ENCODE measurements around the gene TET2.
A peak's percentile ranks its signal among the peaks of the same experiment; 100 is the strongest.

Gene TET2

DNA sequence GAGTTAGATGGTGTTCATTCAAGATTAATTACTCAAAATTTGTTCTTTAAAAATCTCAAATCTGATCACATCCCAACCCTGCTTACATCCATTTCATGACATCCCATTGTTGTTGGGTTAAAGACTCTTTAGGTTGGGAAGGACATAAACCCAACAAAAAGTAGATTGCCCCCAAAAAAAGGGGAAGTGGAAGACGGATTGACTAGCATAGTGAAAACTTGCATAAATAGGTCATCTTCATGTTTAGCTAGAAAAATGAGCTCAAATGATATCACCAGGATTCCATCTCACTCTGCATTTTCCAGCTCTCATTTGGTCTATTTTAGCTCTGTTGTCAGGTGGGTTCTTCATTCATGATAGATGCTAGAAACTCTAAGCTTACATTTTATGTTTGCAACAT, 18.5 kb upstream of the TET2 start:
- DNase-seq, result no peak
- TF ChIP-seq POLR2A (IDR thresholded peaks at IDR 0.05; ENCODE audit: low read length), result no peak
- no peak for TF ChIP-seq GATA1 (IDR thresholded peaks at IDR 0.05; ENCODE audit: low read depth, low read length)

DNA sequence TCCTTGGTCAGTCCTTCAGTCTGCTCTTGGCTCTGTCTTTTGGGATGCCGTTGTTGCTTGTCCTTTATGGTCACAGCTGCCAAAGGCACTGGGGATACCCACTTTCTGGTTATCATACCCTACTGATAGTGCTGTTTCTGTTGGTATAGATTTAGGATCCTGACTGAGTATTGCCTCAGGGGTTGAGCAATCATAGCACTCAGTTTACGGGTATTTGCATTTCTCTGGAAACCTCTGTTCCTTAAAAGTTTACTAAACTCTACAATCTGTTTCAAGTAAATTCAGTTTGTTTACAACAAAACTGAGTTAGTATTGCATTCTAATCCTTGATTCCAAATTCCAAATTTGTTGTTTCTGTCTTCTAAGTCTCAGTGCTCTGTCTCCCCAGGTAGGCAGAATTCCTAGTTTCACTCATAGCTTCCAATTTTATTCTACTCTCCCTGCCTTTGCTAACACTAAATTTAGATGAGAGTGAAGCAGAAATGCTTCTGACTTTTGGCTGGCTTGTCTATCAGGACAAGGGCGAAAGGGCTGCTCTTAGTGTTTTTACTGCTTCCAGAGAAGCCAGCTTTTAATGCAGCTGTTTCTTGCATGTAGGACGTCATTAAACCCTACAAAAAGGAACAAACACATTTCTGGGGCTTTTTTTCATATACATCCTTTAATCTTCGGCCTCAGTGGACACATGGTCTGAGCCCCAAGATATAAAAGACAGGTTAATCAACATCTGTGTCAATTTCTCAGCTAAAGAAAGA, 17.2 kb upstream of the TET2 start:
- DNase-seq, result no peak
- no peak for TF ChIP-seq GATA1 (IDR thresholded peaks at IDR 0.05; ENCODE audit: low read depth, low read length)
- TF ChIP-seq POLR2A (IDR thresholded peaks at IDR 0.05; ENCODE audit: low read length), result no peak

DNA sequence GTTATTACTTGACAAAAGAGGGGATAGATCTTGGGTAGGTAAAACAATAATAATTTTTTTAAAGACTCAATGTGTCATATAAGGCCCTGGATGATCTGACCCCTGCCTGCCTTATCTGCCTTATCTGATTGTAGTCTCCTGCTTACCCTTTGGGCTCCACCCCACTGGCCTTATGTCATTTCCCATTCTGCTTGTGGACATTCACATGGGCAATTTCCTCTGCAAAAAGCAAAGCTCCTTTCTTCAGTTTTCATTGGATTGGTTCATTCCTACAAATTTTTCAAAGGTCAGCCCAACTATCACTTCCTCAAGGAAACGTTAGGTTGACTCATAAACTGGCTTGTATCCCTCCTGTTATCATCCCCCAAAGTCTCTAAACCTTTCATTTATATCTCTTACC, 15.7 kb upstream of the TET2 start:
- DNase-seq, result peak in 1 of 2 experiments; percentile 19

DNA sequence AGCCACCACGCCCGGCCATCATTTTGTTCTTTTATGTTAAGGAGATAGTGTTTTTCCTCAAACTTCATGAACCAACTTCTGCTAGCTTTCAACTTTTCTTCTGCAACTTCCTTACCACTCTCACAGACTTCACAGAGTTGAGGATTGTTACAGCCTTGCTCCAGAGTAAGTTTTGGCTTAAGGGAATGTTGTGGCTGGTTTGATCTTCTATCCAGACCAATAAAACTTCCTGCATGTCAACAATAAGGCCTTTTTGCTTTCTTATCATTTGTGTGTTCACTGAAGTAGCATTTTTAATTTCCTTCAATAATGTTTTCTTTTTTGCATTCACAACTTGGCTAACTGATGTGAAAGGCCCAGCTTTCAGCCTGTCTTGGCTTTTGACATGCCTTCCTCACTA, 12.7 kb upstream of the TET2 start:
- DNase-seq, result no peak
- TF ChIP-seq POLR2A (IDR thresholded peaks at IDR 0.05; ENCODE audit: low read length) (no peak), GATA1 (IDR thresholded peaks at IDR 0.05; ENCODE audit: low read depth, low read length) (no peak)

More for the DNA sequence above, 15.7 kb upstream of the TET2 start:
- TF ChIP-seq POLR2A (IDR thresholded peaks at IDR 0.05; ENCODE audit: low read length), result no peak
- TF ChIP-seq GATA1 (IDR thresholded peaks at IDR 0.05; ENCODE audit: low read depth, low read length), result no peak

DNA sequence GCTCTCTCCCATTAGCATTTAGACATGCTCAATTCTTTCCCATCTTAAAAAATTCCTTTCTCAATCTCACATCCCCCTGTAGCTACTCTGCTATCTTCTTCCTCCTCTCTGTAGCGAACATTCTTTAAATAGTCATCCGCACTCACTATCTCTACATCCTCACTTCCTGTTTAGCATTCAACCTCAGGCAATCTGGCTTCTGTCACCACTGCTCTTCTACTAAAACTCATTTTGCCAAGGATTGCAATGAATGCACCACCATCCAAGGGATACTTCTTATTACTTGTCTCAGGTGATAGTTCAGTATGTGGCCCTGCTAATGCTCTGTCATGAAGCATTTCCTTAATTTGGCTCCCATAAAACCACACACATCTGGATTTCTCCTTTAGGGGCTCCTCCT, 10.9 kb upstream of the TET2 start:
- TF ChIP-seq POLR2A (IDR thresholded peaks at IDR 0.05; ENCODE audit: low read length) (no peak), GATA1 (IDR thresholded peaks at IDR 0.05; ENCODE audit: low read depth, low read length) (no peak)
- DNase-seq, result no peak

DNA sequence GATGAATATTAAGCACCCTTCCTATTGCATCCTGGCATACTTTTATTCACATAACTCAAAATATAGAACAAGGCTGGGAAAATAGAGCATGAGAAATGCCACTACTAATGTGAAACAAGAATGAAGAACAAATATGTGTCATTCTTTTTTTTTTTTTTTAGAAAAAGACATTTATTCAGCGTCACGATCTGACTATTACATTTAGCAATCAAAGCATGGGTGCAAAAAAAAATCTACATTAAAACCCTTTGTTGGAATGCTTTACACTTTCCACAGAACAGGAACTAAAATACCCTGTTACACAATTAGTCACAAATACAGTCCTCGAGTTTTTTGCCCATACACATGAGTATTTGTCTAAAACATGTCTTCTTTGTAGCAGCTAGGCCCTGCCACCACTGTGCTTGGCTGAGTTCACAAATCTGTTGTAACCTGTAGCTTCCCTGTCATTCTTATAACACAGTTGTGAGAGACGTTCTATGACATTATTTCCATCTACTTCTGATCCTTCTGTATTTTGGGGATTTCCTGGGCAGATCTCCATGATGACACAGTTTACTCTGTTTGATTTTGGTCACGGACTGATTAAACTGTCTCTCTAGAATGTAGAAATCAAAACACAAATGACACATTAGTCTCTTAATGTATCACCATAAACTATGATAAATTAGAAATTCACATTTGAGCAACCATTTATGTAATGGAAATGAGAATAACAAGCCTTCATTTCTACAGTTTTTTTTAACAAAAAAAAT, 9.4 kb upstream of the TET2 start:
- no peak for TF ChIP-seq GATA1 (IDR thresholded peaks at IDR 0.05; ENCODE audit: low read depth, low read length)
- no peak for TF ChIP-seq POLR2A (IDR thresholded peaks at IDR 0.05; ENCODE audit: low read length)
- DNase-seq, result no peak

DNA sequence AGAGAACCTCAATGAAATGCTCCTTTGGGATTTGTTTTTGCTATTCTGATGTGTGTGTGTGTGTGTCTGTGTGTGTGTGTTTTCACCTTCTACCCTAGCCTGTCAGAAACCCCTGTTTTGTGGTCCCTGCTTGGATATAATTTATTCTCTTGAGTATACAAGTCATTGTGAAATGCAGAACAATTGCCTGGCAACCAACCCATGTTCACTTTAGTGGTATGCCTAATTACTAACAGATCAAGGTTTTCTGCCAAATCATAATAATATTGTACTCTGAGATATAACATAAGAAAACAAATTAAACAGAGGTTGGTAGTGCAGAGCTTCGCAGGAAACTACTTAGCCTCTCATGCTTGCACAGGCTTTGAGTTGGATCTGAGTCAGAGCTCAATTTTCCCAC, 7.0 kb upstream of the TET2 start:
- no peak for DNase-seq
- TF ChIP-seq GATA1 (IDR thresholded peaks at IDR 0.05; ENCODE audit: low read depth, low read length) (no peak), POLR2A (IDR thresholded peaks at IDR 0.05; ENCODE audit: low read length) (no peak)

DNA sequence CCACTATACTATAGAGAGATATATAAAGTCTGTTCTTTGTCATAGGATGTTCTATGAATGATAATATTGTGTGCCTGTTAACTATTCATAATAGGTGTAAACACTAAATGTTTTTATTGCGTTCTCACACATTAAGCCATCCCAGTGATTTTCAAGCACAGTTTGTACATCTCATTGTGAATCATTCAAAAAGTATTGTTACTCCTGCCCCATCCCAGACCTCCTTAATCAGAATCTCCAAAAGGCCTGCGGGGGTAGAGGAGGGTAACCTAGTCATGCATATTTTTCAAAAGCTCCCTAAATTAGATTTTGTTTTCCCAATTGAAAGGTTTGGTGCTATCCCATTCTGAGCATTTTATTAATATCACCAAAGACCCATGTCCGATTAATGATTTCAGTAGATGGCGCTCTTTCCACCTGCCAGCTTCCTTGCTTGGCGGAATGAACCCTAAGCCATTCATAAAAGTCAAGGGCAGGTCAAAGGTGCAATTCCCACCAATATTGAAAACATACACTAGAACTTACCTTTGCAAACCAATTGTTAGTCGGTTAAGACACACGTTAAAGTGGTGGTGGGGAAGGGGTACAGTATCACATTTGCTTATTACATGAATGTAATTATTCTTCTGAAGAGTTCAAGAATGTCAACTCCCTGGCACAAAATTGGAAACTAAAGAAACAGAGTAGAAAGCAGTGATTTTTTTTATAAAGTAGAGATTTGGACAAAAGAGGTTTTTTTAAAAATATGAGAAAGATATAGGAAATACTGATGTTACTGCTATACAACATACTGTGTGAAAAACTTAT, 5.8 kb upstream of the TET2 start:
- TF ChIP-seq POLR2A (IDR thresholded peaks at IDR 0.05; ENCODE audit: low read length) (no peak), GATA1 (IDR thresholded peaks at IDR 0.05; ENCODE audit: low read depth, low read length) (no peak)
- DNase-seq, result peak; percentile 58 to 73

DNA sequence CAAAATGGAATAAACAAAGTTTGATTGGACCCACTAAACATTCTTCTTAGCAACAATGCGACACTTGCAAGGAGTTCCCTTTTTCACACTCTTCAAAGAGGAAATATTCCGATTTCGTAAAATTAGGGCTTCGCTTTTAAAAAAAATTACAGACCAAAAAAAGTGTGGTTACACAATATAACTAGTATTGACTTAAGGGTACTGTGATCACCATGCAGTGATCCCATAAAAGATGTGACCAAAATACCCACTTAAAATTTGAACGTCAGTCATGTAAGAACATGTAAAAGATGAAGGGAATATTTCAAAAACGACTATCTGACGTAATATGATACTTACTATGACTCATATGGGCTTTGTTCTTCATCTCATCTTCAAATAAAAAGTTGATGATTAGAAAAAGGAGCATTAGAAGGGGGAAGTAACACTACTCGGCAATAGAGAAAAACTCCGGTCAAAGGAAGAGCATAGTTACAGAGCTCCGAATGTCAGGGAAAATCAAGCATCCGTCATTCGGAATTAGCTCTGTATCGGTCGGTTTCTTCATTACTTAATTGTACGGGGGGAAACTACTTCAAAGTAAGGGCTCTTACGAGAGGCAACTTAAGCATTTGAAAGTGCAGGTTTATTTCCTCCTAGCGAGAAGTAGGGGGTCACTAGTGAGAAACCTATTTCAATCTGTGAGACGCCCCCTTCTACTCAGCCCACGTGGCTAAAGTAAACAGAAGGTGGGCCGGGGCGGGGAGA, 1.3 kb upstream of the TET2 start:
- TF ChIP-seq POLR2A (IDR thresholded peaks at IDR 0.05; ENCODE audit: low read length), result no peak
- TF ChIP-seq GATA1 (IDR thresholded peaks at IDR 0.05; ENCODE audit: low read depth, low read length), result no peak
- DNase-seq, result peak; percentile 29 to 53

DNA sequence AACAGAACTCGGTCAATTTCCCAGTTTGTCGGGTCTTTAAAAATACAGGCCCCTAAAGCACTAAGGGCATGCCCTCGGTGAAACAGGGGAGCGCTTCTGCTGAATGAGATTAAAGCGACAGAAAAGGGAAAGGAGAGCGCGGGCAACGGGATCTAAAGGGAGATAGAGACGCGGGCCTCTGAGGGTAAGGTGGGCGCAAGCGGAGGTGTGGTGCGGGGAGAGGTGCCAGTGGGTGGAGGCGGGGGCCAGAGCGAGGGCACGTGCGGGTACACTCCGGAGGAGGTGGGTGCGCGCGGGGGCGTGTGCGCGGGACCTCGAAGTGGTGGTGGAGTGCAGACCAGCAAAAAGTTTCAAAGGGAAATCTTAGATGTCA, 787 bp upstream of the TET2 start:
- peak; percentile 66 to 69 for DNase-seq
- TF ChIP-seq GATA1 (IDR thresholded peaks at IDR 0.05; ENCODE audit: low read depth, low read length), result no peak

DNA sequence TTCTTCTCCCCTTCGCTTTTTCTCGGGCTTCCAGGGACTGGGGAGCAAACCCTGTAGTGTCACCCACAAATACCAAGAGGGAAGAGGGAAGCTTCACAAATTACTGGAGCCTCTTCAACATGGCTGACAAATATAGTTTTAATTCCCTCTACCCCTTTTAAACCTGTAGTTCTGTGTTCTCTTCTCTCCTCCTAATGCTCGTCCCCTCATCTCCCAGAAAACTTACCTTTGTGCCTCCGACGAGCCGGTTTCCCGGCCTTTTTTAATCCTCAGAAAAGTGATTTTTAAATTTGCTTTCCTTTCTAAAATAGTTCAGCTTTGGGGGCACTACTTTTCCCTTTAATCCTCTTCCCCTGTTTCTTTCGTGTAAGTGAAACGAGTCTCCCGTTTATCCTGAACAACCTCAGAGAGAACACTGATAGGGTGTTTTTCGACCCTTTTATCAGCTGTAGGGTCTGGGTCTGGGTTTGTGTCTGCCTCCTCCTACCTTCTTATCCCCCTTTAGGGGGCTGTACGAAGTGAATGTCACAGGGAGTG, 408 bp downstream of the TET2 start:
- TF ChIP-seq POLR2A (IDR thresholded peaks at IDR 0.05; ENCODE audit: low read length) (peak; percentile 65), GATA1 (IDR thresholded peaks at IDR 0.05; ENCODE audit: low read depth, low read length) (no peak)
- DNase-seq, result no peak

DNA sequence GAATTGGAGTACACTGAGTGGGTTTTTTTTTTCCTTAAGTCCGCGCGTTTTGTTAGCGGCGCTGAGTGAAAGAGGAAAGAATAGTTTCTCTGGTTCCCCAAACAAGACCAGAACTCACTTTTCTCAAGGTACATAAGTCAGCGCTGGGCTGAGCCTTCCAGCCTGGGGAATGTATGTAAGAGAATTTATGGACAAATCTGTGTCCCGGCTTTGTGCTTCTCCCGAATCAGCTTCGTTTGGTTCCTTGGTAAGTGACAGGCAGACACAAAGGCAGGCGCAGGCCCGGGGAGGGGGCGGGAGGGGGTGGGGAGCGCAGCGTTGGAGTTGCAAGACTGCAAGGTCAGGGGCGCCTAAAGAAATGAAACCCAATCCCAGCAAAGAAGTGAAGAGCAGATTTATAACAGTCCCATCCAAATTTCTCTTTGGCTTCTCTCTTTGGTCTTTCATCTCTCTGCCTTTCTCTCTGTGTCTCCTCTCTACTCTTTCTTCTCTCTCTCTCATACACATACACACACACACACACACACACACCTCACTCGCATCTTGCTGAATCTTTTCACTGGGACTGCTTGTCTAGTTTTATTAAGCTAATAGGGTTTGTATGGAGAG, 981 bp downstream of the TET2 start:
- DNase-seq, result peak; percentile 62 to 69
- TF ChIP-seq POLR2A (IDR thresholded peaks at IDR 0.05; ENCODE audit: low read length), result no peak
- no peak for TF ChIP-seq GATA1 (IDR thresholded peaks at IDR 0.05; ENCODE audit: low read depth, low read length)

DNA sequence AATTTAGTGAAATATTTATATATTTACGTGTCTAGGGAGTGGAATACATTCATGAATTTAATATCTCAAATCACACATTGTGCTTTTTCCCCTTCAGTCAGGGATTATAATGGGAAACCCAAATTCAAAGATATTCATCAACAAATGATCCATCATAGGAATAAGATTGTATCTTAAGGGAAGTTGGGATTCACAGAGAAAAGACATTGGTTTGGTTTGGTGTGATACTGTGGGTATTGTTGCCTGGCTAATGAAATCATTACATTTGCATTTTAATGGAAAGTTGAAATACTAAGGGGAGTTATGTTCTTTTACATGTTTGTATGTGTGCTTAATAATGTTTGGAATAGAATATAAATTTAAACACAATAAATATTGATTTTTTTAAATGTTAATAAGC, 1.7 kb downstream of the TET2 start:
- DNase-seq, result peak in 1 of 2 experiments; percentile 29
- TF ChIP-seq GATA1 (IDR thresholded peaks at IDR 0.05; ENCODE audit: low read depth, low read length), result no peak
